HUES6 (cell line): ENCODE results near the gene HSBP1L1.

Experiments
- H3K27ac ChIP-seq: 2 replicates; pipeline ENCODE4 v1.7.0; 2013; ENCODE audit warnings: low read depth, mild to moderate bottlenecking, low read length, inconsistent platforms
- H3K27me3 ChIP-seq: 2 replicates; pipeline ENCODE4 v1.6.1; 2013; ENCODE audit warnings: low read length; ENCODE audit not compliant: control insufficient read depth, insufficient read depth
- H3K36me3 ChIP-seq: 2 replicates; pipeline ENCODE4 v1.6.1; 2013; ENCODE audit warnings: low read length; ENCODE audit not compliant: control insufficient read depth, insufficient read depth
- H3K4me1 ChIP-seq: 2 replicates; pipeline ENCODE4 v1.6.1; 2013; ENCODE audit warnings: low read length; ENCODE audit not compliant: control insufficient read depth, insufficient read depth
- H3K4me3 ChIP-seq: 2 replicates; pipeline ENCODE4 v1.5.1; 2013; ENCODE audit warnings: low read depth, low read length
- H3K9ac ChIP-seq: one replicate; pipeline ENCODE4 v1.6.1; 2013; ENCODE audit warnings: mild to moderate bottlenecking, low read length
- H3K9me3 ChIP-seq: 2 replicates; pipeline ENCODE4 v1.6.1; 2013; ENCODE audit warnings: low read depth, low read length; ENCODE audit not compliant: control insufficient read depth, insufficient read depth

The HSBP1L1 gene

DNA sequence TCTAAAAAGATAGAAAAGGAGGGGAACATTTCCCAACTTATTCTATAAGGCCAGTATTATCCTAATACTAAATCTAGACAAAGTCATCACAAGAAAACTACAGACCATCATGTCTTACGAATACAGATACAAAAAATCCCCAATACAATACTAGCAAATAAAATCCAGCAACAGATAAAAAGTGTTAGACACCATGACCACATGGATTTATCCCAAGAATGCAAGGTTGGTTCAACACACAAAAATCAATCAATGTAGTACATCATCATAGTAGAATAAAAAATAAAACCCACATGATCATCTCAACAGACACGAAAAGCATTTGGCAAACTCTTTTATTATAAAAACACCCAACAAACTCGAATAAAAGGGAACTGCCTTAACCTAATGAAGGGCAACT lies 31.5 kb upstream of the HSBP1L1 start:
- H3K27me3 ChIP-seq, result no peaks in the 10 kb centered on the region
- no peaks in the 10 kb centered on the region for H3K4me1 ChIP-seq
- H3K9me3 ChIP-seq, result peaks cover 47% of the 10 kb centered on the region
- H3K9ac ChIP-seq, result no peak overlapping the region
- peaks cover 11% of the 10 kb centered on the region for H3K36me3 ChIP-seq
- no peak overlapping the region for H3K27ac ChIP-seq
- H3K4me3 ChIP-seq, result no peak overlapping the region

DNA sequence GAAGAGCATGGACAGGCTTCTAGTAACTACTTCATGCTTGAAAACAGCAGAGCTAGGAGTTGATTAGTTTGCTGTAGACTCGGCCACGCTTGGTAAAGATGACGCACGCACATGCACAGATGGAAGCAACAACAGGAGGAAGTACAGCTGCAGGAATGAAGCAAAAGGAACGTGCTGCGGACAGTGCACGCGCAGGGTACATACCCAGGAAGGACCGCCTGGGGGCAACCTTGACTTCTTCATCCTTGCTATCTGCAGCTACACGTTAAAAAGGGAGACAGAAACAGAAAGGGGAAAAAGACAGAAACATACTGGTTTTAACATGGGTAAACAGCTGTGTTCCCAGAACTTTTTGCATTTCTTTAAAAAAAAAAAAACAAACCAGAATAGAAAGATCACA lies 30.7 kb upstream of the HSBP1L1 start:
- Histone ChIP-seq H3K27me3 (no peaks in the 10 kb centered on the region), H3K9ac (no peak overlapping the region), H3K27ac (no peak overlapping the region), H3K4me3 (no peak overlapping the region), H3K4me1 (no peaks in the 10 kb centered on the region), H3K9me3 (peaks cover 44% of the 10 kb centered on the region), H3K36me3 (peaks cover 11% of the 10 kb centered on the region)

DNA sequence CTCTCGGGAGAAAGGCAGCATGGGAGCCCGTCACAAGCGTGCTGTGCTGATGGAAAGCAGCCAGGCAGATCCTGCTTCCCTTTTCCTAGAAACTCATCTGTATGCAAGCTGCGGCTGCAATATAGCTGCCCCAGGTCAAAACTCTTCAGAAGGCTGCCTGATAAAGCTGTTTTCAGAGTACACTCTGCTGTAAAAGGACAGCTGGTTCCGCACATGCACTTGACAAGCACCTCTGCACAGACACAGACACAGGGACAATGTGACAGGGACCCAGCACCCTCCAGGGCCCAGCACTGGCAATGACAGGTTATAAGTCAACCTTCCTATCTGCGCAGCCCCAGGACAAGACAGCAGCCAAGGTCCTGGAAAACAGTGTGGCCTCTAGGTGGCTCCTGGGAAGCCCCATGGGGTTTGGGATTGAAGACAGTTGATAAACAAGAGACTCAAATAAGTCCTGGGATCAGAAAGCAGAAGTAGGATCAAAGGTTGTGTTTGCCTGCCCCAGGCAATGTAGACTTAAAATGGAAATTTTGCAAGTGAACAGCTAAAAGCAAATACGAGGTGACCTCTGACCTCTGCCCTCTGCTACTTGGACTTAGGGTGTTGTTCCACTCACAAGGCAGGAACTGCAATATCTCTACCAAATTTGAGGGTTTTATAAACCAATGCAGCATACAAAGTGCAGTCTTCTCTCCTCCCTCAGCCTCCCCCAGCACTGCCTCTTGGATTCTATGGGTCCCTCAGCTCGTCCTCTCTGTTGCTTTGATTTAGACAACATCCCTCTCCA lies 29.9 kb upstream of the HSBP1L1 start:
- Histone ChIP-seq H3K27ac (no peak overlapping the region), H3K36me3 (peaks cover 11% of the 10 kb centered on the region), H3K4me1 (no peaks in the 10 kb centered on the region), H3K9me3 (peaks cover 40% of the 10 kb centered on the region), H3K27me3 (no peaks in the 10 kb centered on the region), H3K4me3 (no peak overlapping the region), H3K9ac (no peak overlapping the region)

DNA sequence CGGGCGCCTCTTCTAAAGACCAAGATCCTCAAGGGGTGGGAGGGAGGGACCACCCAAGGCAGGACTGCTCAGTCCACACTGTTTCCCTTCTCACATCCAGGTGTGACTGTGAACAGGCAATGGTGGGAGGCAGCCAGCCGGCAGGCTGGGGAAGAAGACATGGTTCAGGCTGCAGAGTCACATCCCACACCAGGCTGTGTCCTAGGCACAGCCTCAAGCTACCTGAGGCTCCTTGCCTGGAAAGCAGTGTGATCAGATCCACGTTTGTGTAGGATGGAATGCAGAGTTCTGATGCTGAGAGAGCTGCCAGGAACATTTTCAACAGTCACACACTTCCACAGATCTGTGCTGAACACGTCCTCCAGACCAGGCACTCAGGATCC lies 29.4 kb upstream of the HSBP1L1 start:
- H3K36me3 ChIP-seq, result peaks cover 11% of the 10 kb centered on the region
- no peak overlapping the region for H3K27ac ChIP-seq
- H3K9me3 ChIP-seq, result peaks cover 34% of the 10 kb centered on the region
- no peaks in the 10 kb centered on the region for H3K4me1 ChIP-seq
- H3K4me3 ChIP-seq, result no peak overlapping the region
- H3K9ac ChIP-seq, result no peak overlapping the region
- H3K27me3 ChIP-seq, result no peaks in the 10 kb centered on the region

DNA sequence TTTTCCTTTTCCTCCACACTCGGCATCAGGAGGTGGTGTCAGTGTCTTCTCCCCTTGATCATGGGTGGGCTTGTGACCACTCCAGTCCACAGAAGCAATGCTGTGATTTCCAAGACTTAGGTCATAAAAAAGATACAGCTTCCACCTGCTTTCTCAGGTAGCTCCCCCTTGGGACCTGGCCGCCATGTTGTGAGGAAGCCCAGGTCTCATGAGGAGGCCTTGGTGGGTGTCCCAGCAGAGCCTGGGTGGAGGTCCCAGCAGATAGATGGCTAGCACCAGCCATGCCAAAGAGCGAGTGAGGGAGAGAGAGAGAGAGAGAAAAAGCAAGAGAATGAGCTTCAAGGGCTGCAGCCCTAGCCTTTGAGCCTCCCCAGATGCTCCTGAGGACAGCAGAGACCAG lies 28.9 kb upstream of the HSBP1L1 start:
- Histone ChIP-seq H3K9ac (no peak overlapping the region), H3K36me3 (peaks cover 11% of the 10 kb centered on the region), H3K27ac (no peak overlapping the region), H3K4me3 (no peak overlapping the region), H3K27me3 (no peaks in the 10 kb centered on the region), H3K9me3 (peaks cover 32% of the 10 kb centered on the region), H3K4me1 (no peaks in the 10 kb centered on the region)

DNA sequence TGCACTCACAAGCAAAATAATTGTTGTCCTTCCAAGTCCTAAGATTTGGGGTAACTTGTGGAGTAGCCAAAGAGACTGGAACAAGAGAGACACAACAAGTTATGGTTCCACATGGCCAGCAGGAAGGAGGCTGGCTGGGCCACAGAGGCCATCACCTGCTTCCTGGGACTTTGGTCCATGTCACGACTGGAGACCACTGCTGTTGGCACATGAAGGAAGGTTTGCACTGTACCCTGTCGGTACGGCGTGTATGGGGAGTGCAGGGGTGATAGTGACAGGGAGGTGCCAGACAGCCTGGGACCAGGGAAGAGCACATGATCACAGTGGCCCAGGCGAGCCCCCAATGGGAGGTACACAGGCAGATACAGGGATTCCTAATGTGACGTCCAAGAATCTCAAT lies 28.5 kb upstream of the HSBP1L1 start:
- peaks cover 11% of the 10 kb centered on the region for H3K36me3 ChIP-seq
- no peak overlapping the region for H3K27ac ChIP-seq
- H3K4me3 ChIP-seq, result no peak overlapping the region
- peaks cover 29% of the 10 kb centered on the region for H3K9me3 ChIP-seq
- no peaks in the 10 kb centered on the region for H3K4me1 ChIP-seq
- H3K27me3 ChIP-seq, result no peaks in the 10 kb centered on the region
- no peak overlapping the region for H3K9ac ChIP-seq

DNA sequence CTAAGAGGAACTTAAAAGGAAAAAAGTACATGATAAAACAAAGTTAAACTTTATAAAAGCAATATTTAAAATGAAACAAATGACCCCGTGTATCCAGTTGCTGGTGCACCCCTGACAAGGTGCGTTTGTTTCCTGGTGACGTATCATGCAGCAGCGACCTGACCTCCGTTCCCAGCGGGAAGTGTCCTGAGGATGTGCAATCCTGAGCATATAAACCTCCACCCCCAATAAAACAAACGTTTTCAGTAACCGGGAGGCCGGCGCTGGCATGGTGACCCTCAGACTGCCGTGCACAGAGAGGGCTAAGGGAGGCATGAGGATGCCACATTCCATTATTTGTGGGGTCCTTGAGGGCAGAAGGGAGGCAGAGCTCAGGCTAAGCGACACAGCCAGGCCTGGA lies 27.8 kb upstream of the HSBP1L1 start:
- Histone ChIP-seq H3K36me3 (peaks cover 16% of the 10 kb centered on the region), H3K9me3 (peaks cover 22% of the 10 kb centered on the region; the same call in 1 of the 2 replicates), H3K4me1 (no peaks in the 10 kb centered on the region), H3K9ac (no peak overlapping the region), H3K27ac (no peak overlapping the region), H3K4me3 (no peak overlapping the region), H3K27me3 (no peaks in the 10 kb centered on the region)

DNA sequence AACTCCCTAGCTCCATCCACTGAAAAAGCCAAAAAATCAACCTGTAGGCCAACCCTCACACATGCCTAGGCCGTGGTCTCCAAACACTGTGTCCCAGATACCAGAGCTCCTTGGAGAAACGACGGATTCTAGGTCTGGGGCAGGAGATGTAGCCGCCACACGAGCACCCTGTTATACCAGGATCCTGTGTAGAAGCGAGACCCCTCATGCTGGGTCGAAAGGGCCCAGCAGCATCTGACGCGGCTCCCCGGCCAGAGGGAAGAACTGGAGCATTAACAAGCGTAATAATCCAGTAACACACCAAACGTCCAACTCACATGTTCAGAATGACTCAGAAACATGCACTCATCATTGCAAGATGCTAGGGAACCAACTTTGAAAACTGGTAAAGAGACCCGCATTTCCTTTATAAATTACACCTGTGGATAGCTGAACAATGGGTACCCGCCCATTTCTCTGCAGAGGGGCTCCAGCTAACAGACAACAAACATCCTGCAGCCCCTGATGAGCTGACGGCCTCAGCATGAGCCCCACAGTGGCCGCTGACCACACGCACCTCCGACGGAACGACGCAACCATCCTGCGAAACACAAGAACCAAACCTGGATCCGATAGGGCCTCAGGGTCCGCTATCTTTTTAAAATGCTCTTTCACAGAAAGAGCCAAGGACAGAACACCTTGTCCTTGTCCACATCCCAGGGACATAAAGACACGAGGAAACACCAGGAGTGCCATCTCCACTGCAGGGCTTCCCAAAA lies 27.2 kb upstream of the HSBP1L1 start:
- Histone ChIP-seq H3K9me3 (peaks cover 19% of the 10 kb centered on the region; the same call in 1 of the 2 replicates), H3K27me3 (no peaks in the 10 kb centered on the region), H3K36me3 (peaks cover 20% of the 10 kb centered on the region), H3K9ac (no peak overlapping the region), H3K4me3 (no peak overlapping the region), H3K27ac (no peak overlapping the region), H3K4me1 (no peaks in the 10 kb centered on the region)

DNA sequence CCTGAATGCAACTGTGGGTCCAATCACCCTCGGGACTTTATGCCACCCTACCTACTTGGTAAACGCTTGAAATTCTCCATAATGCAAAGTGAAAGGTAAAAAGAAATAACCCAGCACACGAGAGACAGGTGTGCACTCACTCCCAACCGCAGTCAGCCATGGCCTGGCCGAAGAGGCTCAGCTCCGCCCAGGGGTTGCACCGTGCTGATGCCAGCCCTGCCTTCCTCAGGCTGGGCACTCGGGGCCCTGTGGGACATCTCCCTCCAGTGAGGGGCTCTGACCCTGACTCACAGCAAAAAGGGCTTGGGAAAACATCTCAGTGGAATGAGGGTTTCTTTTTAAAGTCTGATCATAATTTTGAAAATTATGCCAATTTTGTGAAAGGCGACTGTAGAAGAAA lies 26.2 kb upstream of the HSBP1L1 start:
- H3K9me3 ChIP-seq, result peaks cover 14% of the 10 kb centered on the region; the same call in 1 of the 2 replicates
- H3K36me3 ChIP-seq, result peaks cover 20% of the 10 kb centered on the region
- no peaks in the 10 kb centered on the region for H3K4me1 ChIP-seq
- H3K27ac ChIP-seq, result no peak overlapping the region
- no peak overlapping the region for H3K9ac ChIP-seq
- H3K4me3 ChIP-seq, result no peak overlapping the region
- H3K27me3 ChIP-seq, result no peaks in the 10 kb centered on the region

DNA sequence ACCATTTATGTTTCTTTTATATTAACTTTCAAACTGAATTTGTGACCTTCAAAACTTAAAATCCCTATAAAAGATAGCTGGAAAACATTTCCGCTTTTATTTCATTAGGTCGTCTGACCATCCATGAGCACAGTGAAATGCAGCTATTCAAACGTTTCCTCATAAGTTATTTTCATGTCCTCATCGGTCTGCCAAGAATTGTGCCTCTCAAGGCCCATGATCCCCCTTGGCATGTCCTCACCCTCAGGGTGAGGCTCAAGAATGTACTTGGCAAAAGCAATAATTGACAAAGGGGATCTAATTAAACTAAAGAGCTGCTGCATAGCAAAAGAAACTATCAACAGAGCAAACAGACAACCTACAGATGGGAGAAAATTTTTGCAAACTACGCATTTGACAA lies 25.3 kb upstream of the HSBP1L1 start:
- no peak overlapping the region for H3K9ac ChIP-seq
- no peak overlapping the region for H3K4me3 ChIP-seq
- H3K4me1 ChIP-seq, result no peaks in the 10 kb centered on the region
- H3K36me3 ChIP-seq, result peaks cover 20% of the 10 kb centered on the region
- peaks cover 12% of the 10 kb centered on the region; the same call in 1 of the 2 replicates for H3K9me3 ChIP-seq
- H3K27me3 ChIP-seq, result no peaks in the 10 kb centered on the region
- H3K27ac ChIP-seq, result no peak overlapping the region

DNA sequence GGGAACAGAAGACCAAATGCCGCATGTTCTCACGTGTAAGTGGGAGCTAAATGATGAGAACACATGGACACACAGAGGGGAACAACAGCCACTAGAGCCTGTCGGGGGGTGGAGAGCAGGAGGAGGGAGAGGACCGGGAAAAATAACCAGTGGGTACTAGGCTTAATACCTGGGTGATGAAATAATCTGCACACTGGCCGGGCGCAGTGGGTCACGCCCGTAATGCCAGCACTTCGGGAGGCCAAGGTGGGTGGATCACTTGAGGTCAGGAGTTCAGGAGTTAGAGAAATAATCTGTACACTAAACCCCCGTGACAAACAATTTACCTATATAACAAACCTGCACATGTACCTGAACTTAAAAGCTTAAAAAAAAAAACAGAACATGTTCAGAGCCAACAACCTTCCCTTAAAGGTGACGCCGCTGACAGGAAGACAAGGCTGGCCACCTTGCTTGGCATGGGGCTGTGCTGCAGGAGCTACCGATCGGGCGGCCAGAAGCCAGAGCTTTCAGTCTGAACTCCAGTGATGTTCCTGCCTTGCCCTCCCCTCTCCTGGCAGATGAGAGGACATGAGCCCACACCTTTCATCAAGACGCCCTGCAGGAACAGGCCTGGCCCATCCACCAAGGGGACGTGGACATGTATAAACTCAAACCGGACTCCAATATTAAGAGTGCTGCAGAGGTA lies 24.2 kb upstream of the HSBP1L1 start:
- Histone ChIP-seq H3K4me3 (no peak overlapping the region), H3K4me1 (peaks cover 5% of the 10 kb centered on the region; the same call in 1 of the 2 replicates), H3K27ac (no peak overlapping the region), H3K36me3 (peaks cover 18% of the 10 kb centered on the region), H3K9ac (no peak overlapping the region), H3K27me3 (no peaks in the 10 kb centered on the region), H3K9me3 (peaks cover 9% of the 10 kb centered on the region; the same call in 1 of the 2 replicates)
